HG02610 (cell line): ENCODE measurements around the gene KHDRBS2.
A peak's percentile ranks its signal among the peaks of the same experiment; 100 is the strongest.

Source experiments
- ATAC-seq: cut with Tn5 transposase; IDR thresholded peaks from one replicate; pipeline ENCODE4 v1.9.1; 2021; ENCODE audit warnings: mild to moderate bottlenecking, moderate library complexity; ENCODE audit not compliant: unreplicated experiment

KHDRBS2 gene

DNA sequence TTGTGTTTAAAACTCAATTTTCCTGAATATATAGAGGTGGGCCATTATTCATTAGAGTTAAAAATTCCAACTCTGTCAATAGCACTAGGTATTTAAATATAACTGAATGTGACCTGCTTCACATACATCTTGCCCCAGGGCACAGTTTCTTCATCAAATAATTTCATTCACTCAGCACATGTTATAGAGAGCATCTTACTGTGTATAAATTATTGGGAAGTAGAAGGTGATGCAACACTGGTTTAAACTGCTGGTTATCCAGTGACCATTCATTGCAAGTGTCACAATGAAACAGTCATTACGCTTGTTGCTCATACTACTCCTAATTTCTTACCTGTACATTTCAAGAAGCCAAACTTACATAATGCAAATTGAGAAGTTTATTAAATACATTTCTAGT lies 93.4 kb downstream of the KHDRBS2 start:
- no peak for ATAC-seq

GRCh38 chr6:62175195-62175594 lies 110.8 kb downstream of the KHDRBS2 start:
- no peak for ATAC-seq

- ATAC-seq: no peak
Observed at GRCh38 chr6:62174548-62174947, 111.5 kb downstream of the KHDRBS2 start.

GRCh38 chr6:62167736-62168135 lies 118.3 kb downstream of the KHDRBS2 start:
- ATAC-seq: no peak

DNA sequence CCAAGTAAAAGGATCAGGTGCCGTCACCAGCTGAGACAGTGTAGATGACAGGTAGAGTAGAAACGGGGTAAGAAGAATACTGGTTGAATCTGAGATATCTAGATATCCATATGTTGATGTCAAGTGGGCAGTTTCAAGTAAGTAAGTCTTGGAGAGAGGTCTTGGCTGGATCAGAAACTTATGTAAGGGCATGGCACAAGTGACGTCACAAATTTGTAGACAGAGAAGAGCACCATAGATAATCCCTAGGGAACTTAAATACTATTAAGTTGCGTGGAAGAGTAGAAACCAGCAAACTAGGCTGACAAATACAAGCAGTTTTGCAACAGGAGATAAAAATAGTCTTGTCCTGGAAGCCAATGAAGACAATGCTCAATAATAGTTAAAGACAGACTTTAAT lies 123.2 kb downstream of the KHDRBS2 start:
- no peak for ATAC-seq

DNA sequence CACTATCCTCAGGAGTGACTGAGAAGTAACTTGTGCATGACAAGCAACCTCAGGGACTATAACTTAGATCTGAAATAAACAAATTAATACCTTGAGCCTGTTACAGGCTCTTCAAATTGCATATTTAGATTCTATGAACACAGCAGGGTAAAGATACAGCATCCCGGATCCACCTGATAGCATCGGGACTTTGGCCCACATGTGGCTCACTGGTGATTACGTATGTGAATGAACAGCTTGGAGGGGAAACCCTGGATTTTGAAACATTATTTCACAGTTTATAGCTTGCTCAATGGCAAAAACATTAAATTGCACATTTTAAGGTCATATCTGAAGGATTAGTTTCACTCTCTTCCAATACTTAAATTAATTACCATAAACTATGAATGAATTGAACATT lies 133.2 kb downstream of the KHDRBS2 start:
- ATAC-seq: no peak

GRCh38 chr6:62150048-62150663 lies 135.9 kb downstream of the KHDRBS2 start:
- peak; percentile 77 for ATAC-seq

GRCh38 chr6:62146954-62147853 lies 138.8 kb downstream of the KHDRBS2 start:
- no peak for ATAC-seq

- ATAC-seq: no peak
Observed at GRCh38 chr6:62129127-62129526, 156.9 kb downstream of the KHDRBS2 start.

- no peak for ATAC-seq
Observed at GRCh38 chr6:62119401-62119800, 166.6 kb downstream of the KHDRBS2 start.

GRCh38 chr6:62103186-62103859 lies 182.7 kb downstream of the KHDRBS2 start:
- ATAC-seq: no peak

DNA sequence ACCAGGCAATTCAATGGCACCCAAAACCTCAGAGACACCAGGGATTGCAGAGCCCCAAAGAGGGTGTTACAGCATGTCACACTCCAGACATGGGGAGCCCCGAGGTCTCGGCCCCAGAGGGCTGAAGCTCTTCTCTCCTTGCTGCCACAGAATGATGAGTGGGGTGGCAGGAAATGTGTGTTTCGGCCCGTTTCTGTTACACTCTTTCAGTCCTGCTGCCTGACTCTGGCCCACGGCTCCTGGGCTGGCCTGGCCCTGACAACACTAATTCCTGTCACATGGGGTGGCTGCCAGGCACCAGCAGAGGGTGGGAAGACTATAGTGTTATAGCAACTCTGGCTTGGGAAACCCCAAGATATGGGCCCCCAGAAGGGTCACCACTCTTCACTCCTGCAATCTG lies 183.6 kb downstream of the KHDRBS2 start:
- ATAC-seq: no peak

DNA sequence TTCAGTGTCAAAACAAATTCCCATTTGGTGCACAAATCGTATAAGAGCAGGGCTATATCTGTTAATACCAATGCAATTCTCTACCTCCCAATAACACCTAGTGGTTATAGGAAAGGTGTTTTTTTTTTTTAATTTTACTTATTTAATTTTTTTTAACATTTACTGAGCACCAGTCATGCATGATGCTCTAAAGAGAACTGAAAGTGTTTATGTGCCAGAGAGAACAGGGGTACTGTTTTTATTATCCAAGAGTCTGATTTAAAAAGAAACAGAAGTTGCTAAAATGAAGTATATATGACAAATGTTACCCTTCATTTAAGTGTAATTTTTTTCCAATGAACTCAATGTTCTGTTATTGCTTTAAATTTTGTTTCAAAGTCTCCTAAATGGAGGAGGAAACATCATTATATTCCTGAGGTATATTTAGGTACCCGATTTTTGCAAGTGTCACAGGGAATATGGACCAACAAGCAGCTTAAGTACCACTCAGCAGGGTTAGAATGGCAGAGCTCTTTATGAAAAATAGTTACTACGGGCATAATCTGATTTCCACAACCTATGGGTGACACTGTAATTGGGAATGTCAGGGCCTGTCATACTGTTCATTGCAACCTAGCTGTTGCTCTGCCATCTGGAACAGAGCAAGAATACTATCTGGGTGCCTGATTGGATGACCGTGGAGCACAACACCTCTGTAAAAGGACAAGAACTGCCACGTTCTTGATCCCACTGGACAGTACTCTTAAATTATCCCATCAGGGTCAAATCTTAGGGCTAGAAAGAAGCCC lies 195.4 kb downstream of the KHDRBS2 start:
- no peak for ATAC-seq

DNA sequence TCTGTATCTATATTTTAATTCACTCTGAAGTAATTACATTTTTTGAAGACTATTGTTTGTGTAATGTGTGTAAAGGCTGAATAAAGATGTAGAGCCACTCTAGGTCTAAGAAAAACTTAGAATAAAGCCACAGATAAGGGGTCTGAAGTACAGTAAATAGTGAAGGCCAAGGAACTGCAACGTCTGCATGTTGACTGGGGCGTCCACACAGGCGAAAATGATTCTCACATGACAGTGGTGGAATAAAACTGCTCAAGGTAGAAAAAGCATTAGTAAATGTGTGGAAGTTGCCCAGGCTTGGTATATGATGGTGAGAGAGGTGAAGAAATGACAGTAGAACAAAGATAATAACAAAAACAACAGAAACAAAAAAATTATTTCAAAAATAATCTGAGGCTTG lies 196.2 kb downstream of the KHDRBS2 start:
- no peak for ATAC-seq

GRCh38 chr6:62086047-62086446 lies 200.0 kb downstream of the KHDRBS2 start:
- ATAC-seq: no peak

GRCh38 chr6:62075869-62076268 lies 210.2 kb downstream of the KHDRBS2 start:
- ATAC-seq: no peak

GRCh38 chr6:62059901-62060300 lies 226.1 kb downstream of the KHDRBS2 start:
- no peak for ATAC-seq

DNA sequence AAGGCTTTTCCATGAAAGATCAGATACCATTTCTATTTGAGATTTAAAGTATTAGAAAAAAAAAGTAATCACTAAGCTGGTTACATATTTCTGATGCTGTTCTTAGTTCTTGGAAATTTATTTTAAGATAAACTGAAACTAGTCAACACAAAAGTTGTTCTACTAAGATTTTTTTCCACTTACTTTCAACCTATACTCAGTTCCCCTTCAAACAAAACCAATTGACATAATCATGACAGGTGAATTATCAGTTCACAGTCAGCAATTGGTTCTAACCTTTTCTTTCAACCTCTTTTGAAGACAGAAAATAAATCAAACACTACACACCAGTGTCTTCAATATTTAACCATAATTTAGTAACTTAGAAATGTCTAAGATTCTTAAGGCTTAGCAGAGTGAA lies 228.7 kb downstream of the KHDRBS2 start:
- no peak for ATAC-seq

- ATAC-seq: no peak
Observed at GRCh38 chr6:62045502-62045901, 240.5 kb downstream of the KHDRBS2 start.

GRCh38 chr6:62043084-62043483 lies 242.9 kb downstream of the KHDRBS2 start:
- no peak for ATAC-seq

DNA sequence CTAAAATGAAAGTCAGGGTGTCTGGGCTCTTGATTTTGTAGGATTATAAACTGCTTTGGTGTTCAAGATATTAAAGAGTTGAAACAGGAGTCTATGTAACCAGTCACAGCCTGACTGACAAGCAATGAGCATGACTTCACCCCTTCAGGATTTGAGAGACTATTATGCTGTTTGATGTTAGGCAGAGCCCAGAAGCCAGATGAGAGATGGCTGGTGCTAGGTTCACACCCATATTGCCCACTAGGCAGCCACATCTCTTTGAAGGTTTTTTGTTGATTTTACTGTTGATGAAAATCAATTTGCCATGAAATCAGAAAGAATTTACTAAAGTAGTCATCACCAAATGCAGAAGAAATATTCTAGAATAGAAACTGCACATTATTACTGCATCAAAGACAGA lies 243.6 kb downstream of the KHDRBS2 start:
- ATAC-seq: no peak
